WTC11 (cell line): ENCODE results near the gene FANCI. TPM values are rescaled to one million over a fixed set of nuclear protein-coding genes. Genes with fewer than 3 reads are reported as not detected.

ENCODE experiments used
- ATAC-seq: fragments of 200-7000 bp; cut with Tn5 transposase; 2 replicates; pipeline ENCODE4 v1.10.0; 2021; ENCODE audit warnings: mild to moderate bottlenecking, moderate library complexity
- CTCF ChIA-PET: fragments of 300-600 bp; sonication (Branson Sonifier 250); formaldehyde crosslinking; loops from one replicate; lab custom pipeline; 2021; ENCODE audit warnings: antibody characterized with exemption; lab: Charles Lee
- POLR2A ChIA-PET: fragments of 350-600 bp; sonication (Branson Sonifier 250); formaldehyde crosslinking; loops from one replicate; lab custom pipeline; 2021; ENCODE audit warnings: antibody characterized with exemption; lab: Charles Lee
- DNase-seq: peaks from one replicate; pipeline ENCODE4 v3.0.0; 2021; ENCODE audit warnings: low spot score
- H3K27ac Mint-ChIP-seq: 2 replicates; pipeline ENCODE4 v1.8.0; 2021; ENCODE audit warnings: mixed read lengths
- H3K27me3 Mint-ChIP-seq: 2 replicates; pipeline ENCODE4 v1.8.0; 2021; ENCODE audit warnings: low read depth, mild to moderate bottlenecking, moderate library complexity, mixed read lengths
- H3K36me3 Mint-ChIP-seq: 2 replicates; pipeline ENCODE4 v1.8.0; 2021; ENCODE audit warnings: mixed read lengths
- H3K4me1 Mint-ChIP-seq: 2 replicates; pipeline ENCODE4 v1.8.0; 2022; ENCODE audit warnings: mixed read lengths
- H3K4me3 Mint-ChIP-seq: 2 replicates; pipeline ENCODE4 v1.8.0; 2021; ENCODE audit warnings: mild to moderate bottlenecking, moderate library complexity, mixed read lengths
- H3K9me3 Mint-ChIP-seq: 2 replicates; pipeline ENCODE4 v1.8.0; 2021; ENCODE audit warnings: mixed read lengths
- CBFB ChIP-seq: sonication (generic); formaldehyde crosslinking; IDR thresholded peaks from 2 replicates; pipeline ENCODE4 v1.8.1; 2022; ENCODE audit warnings: mild to moderate bottlenecking, low read depth, missing genetic modification reagents
- FOXJ3 ChIP-seq: sonication (generic); formaldehyde crosslinking; IDR thresholded peaks from 2 replicates; pipeline ENCODE4 v1.9.0; 2021; ENCODE audit warnings: missing genetic modification reagents, mild to moderate bottlenecking, borderline replicate concordance
- FOXP1 ChIP-seq: sonication (generic); formaldehyde crosslinking; IDR thresholded peaks from 2 replicates; pipeline ENCODE4 v1.8.0; 2022; ENCODE audit warnings: missing genetic modification reagents, mild to moderate bottlenecking, moderate library complexity, borderline replicate concordance
- JUN ChIP-seq: sonication (generic); formaldehyde crosslinking; IDR thresholded peaks from 2 replicates; pipeline ENCODE4 v1.8.0; 2023; ENCODE audit warnings: mild to moderate bottlenecking, missing genetic modification reagents
- TCF7 ChIP-seq: sonication (generic); formaldehyde crosslinking; IDR thresholded peaks from 2 replicates; pipeline ENCODE4 v1.8.0; 2022; ENCODE audit warnings: mild to moderate bottlenecking, low read depth, missing genetic modification reagents, moderate library complexity
- TP53 ChIP-seq: sonication (generic); formaldehyde crosslinking; IDR thresholded peaks from 2 replicates; pipeline ENCODE4 v1.8.1; 2023; ENCODE audit warnings: mild to moderate bottlenecking, missing genetic modification reagents
- total RNA-seq: library from RNA; stranded (reverse); gene quantifications from 3 replicates; pipeline ENCODE4 v1.2.3, GENCODE V29; 2021
- TF ChIP-seq, protein P1 (sequence below): sonication (generic); formaldehyde crosslinking; IDR thresholded peaks from 2 replicates; pipeline ENCODE4 v1.8.1; 2022; ENCODE audit warnings: missing genetic modification reagents, borderline replicate concordance
- TF ChIP-seq, protein P2 (sequence below): sonication (generic); formaldehyde crosslinking; IDR thresholded peaks from 2 replicates; pipeline ENCODE4 v1.8.1; 2023; ENCODE audit warnings: mild to moderate bottlenecking, missing genetic modification reagents, moderate library complexity
- TF ChIP-seq, protein P3 (sequence below): sonication (generic); formaldehyde crosslinking; IDR thresholded peaks from 2 replicates; pipeline ENCODE4 v1.8.0; 2022; ENCODE audit warnings: mild to moderate bottlenecking, missing genetic modification reagents
- TF ChIP-seq, protein P4 (sequence below): sonication (generic); formaldehyde crosslinking; IDR thresholded peaks from 2 replicates; pipeline ENCODE4 v1.8.0; 2022; ENCODE audit warnings: mild to moderate bottlenecking, missing genetic modification reagents
- TF ChIP-seq, protein P5 (sequence below): sonication (generic); formaldehyde crosslinking; IDR thresholded peaks from 2 replicates; pipeline ENCODE4 v1.8.1; 2022; ENCODE audit warnings: low read depth, mild to moderate bottlenecking, moderate library complexity, missing genetic modification reagents, borderline replicate concordance
- TF ChIP-seq, protein P6 (sequence below): sonication (generic); formaldehyde crosslinking; IDR thresholded peaks from 2 replicates; pipeline ENCODE4 v1.8.1; 2022; ENCODE audit warnings: low read depth, missing genetic modification reagents, borderline replicate concordance

FANCI gene
- total RNA-seq, 1 experiment from 2014 or later: 108 TPM

DNA sequence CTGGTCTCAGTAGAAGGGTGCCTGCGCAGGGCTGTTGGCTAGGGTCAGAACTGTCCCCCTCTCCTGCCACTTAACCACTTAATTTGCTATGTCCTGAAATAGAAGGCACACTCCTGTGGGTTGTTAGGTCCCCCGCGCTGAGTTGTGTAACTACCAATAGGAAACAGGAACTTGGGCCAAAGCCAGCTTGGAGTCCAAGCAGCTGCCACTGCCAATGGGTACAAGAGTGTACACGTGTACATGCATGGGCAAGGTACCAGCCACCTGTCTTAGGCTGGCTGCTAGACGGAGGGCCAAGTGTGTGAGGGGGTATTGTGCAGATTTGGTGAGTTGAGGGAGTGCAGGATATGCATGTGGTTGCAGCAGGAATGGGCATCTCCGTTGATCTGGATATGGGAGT, 120.6 kb downstream of the FANCI start:
- H3K4me3 Mint-ChIP-seq: no peak overlapping the region
- TF ChIP-seq, protein P1, sequence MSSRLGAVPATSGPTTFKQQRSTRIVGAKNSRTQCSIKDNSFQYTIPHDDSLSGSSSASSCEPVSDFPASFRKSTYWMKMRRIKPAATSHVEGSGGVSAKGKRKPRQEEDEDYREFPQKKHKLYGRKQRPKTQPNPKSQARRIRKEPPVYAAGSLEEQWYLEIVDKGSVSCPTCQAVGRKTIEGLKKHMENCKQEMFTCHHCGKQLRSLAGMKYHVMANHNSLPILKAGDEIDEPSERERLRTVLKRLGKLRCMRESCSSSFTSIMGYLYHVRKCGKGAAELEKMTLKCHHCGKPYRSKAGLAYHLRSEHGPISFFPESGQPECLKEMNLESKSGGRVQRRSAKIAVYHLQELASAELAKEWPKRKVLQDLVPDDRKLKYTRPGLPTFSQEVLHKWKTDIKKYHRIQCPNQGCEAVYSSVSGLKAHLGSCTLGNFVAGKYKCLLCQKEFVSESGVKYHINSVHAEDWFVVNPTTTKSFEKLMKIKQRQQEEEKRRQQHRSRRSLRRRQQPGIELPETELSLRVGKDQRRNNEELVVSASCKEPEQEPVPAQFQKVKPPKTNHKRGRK (CRISPR knock-in tag): no peak
- TF ChIP-seq, protein P2, sequence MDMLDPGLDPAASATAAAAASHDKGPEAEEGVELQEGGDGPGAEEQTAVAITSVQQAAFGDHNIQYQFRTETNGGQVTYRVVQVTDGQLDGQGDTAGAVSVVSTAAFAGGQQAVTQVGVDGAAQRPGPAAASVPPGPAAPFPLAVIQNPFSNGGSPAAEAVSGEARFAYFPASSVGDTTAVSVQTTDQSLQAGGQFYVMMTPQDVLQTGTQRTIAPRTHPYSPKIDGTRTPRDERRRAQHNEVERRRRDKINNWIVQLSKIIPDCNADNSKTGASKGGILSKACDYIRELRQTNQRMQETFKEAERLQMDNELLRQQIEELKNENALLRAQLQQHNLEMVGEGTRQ: no peak
- TF ChIP-seq CBFB (CRISPR knock-in tag) (no peak), TP53 (CRISPR knock-in tag) (no peak), FOXJ3 (CRISPR knock-in tag) (no peak)
- TF ChIP-seq, protein P3, sequence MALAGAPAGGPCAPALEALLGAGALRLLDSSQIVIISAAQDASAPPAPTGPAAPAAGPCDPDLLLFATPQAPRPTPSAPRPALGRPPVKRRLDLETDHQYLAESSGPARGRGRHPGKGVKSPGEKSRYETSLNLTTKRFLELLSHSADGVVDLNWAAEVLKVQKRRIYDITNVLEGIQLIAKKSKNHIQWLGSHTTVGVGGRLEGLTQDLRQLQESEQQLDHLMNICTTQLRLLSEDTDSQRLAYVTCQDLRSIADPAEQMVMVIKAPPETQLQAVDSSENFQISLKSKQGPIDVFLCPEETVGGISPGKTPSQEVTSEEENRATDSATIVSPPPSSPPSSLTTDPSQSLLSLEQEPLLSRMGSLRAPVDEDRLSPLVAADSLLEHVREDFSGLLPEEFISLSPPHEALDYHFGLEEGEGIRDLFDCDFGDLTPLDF (CRISPR knock-in tag): no peak
- H3K27ac Mint-ChIP-seq: no peak overlapping the region
- DNase-seq (no peak), ATAC-seq (no peak)
- H3K36me3 Mint-ChIP-seq: no peaks in the 10 kb centered on the region; the same call in 1 of the 2 replicates
- peaks cover 26% of the 10 kb centered on the region for H3K4me1 Mint-ChIP-seq
- CTCF ChIA-PET: interaction anchor here (1.1 to 3.7 kb wide), 4 partner anchors 8 to 108 kb away, joined by 3 to 26 read pairs (median 5); no protein-coding TSS in a partner anchor
- POLR2A ChIA-PET: interaction anchor here (0.6 kb wide), 1 partner anchor 719 kb away, joined by 4 read pairs; no protein-coding TSS in a partner anchor
- H3K9me3 Mint-ChIP-seq: no peaks in the 10 kb centered on the region
- peaks cover 98% of the 10 kb centered on the region for H3K27me3 Mint-ChIP-seq

DNA sequence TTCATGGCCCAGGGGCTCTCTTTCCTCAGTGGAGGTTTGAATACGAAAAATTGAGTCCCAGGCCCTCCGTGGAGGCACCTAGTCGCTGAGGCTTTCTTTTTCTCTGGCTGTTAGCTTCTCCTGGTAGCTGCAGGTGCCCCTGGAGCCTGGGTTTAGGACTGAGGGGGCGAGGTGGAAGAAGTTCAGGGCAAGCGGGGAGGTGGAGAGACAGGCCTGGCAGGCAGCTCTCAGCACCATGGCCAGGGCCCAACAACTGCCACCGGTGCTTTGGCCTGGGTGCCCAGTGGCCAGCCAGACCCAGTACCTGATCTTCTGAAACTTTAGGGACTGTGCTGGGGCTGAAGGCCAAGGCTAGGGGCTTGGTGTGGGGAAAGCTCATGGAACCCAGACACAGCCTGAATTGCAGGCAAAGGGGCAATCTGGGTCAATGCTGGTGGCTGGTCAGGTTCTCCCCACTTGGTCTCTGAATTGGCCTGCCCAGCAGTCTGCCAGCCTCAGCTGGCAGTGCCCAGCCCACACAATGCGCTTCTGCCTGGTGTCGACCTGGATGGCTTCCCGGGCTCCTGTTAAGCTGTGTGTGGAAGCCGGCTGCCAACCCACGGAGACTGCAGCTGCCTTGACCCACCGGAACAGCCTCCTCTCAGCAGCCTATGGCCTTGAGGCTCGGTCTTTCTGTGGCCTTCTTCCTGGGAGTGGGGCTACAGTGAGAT, 121.1 kb downstream of the FANCI start:
- POLR2A ChIA-PET: interaction anchor here (0.6 kb wide), 1 partner anchor 718 kb away, joined by 4 read pairs; no protein-coding TSS in a partner anchor
- peaks cover 98% of the 10 kb centered on the region for H3K27me3 Mint-ChIP-seq
- no peak overlapping the region for H3K27ac Mint-ChIP-seq
- no peak overlapping the region for H3K4me3 Mint-ChIP-seq
- ATAC-seq (no peak), DNase-seq (peak; percentile 52)
- H3K4me1 Mint-ChIP-seq: peaks cover 28% of the 10 kb centered on the region
- TF ChIP-seq FOXP1 (CRISPR knock-in tag) (0 out of 2 replicates have a peak, but pooled peaks have one; percentile 29), TCF7 (CRISPR knock-in tag) (no peak), JUN (CRISPR knock-in tag) (peak; percentile 55; the same call in 1 of the 2 replicates)
- TF ChIP-seq, protein P4, sequence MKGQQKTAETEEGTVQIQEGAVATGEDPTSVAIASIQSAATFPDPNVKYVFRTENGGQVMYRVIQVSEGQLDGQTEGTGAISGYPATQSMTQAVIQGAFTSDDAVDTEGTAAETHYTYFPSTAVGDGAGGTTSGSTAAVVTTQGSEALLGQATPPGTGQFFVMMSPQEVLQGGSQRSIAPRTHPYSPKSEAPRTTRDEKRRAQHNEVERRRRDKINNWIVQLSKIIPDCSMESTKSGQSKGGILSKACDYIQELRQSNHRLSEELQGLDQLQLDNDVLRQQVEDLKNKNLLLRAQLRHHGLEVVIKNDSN (CRISPR knock-in tag): peak; percentile 34; the same call in 1 of the 2 replicates
- TF ChIP-seq, protein P5, sequence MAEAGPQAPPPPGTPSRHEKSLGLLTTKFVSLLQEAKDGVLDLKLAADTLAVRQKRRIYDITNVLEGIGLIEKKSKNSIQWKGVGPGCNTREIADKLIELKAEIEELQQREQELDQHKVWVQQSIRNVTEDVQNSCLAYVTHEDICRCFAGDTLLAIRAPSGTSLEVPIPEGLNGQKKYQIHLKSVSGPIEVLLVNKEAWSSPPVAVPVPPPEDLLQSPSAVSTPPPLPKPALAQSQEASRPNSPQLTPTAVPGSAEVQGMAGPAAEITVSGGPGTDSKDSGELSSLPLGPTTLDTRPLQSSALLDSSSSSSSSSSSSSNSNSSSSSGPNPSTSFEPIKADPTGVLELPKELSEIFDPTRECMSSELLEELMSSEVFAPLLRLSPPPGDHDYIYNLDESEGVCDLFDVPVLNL (CRISPR knock-in tag): 0 out of 2 replicates have a peak, but pooled peaks have one; percentile 18
- no peaks in the 10 kb centered on the region; the same call in 1 of the 2 replicates for H3K36me3 Mint-ChIP-seq
- CTCF ChIA-PET: interaction anchor here (1.1 to 3.7 kb wide), 5 partner anchors 9 to 108 kb away, joined by 3 to 26 read pairs (median 6); no protein-coding TSS in a partner anchor
- H3K9me3 Mint-ChIP-seq: no peaks in the 10 kb centered on the region

DNA sequence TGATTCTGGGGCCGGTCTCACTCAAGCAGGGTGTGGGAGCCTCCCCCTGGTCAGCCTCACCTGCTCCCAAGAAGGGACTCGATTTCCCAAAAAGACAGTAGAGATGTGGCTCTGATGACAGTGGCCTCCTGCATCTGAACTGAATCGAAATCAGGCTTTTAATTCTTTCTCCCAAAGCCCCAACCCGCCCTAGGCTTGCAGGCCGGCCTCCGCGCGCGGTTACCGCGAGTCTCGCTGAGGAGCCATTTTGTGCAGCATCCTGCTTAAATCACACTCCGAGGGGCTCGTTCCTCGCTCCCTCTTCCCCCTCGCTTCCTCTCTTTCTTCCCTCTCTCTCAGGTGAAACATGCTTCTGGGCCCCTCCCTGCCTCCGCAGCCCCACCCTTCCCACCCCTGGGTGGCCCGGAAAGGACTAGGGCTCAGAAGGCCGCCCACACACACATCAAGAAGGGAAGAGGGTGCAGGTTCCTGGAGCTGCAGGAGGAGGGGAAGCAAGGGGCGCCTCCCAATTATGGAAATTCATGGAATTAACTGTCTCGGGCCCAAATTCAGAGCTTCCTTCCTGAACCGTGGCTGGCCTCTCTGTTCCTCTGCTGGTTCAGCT, 121.8 kb downstream of the FANCI start:
- peaks cover 29% of the 10 kb centered on the region for H3K4me1 Mint-ChIP-seq
- ATAC-seq: no peak
- TF ChIP-seq, protein P6, sequence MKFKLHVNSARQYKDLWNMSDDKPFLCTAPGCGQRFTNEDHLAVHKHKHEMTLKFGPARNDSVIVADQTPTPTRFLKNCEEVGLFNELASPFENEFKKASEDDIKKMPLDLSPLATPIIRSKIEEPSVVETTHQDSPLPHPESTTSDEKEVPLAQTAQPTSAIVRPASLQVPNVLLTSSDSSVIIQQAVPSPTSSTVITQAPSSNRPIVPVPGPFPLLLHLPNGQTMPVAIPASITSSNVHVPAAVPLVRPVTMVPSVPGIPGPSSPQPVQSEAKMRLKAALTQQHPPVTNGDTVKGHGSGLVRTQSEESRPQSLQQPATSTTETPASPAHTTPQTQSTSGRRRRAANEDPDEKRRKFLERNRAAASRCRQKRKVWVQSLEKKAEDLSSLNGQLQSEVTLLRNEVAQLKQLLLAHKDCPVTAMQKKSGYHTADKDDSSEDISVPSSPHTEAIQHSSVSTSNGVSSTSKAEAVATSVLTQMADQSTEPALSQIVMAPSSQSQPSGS (CRISPR knock-in tag): no peak
- H3K4me3 Mint-ChIP-seq: no peak overlapping the region
- CTCF ChIA-PET: interaction anchor here (1.3 to 2.1 kb wide), 4 partner anchors 9 to 58 kb away, joined by 4 to 6 read pairs (median 6); no protein-coding TSS in a partner anchor
- peaks cover 98% of the 10 kb centered on the region for H3K27me3 Mint-ChIP-seq
- POLR2A ChIA-PET: no interaction called here
- no peaks in the 10 kb centered on the region; the same call in 1 of the 2 replicates for H3K36me3 Mint-ChIP-seq
- H3K27ac Mint-ChIP-seq: no peak overlapping the region
- H3K9me3 Mint-ChIP-seq: no peaks in the 10 kb centered on the region
- DNase-seq: no peak
